HG02943 (cell line): ENCODE measurements around the gene GALR3.
"Not testable (repeated sequence)": the region's sequence is repeated elsewhere in the genome, so short reads cannot be mapped to it uniquely, and the experiment has no call there.

Experiments
- ATAC-seq: cut with Tn5 transposase; IDR thresholded peaks from one replicate; pipeline ENCODE4 v1.9.1; 2021; ENCODE audit warnings: mild to moderate bottlenecking, low read depth, moderate library complexity; ENCODE audit not compliant: unreplicated experiment

GALR3 gene

GRCh38 chr22:37823134-37823985 is at the start of gene GALR3:
TSS of gene GALR3 (plus strand) at chr22:37823382. CDS start at chr22:37823407, 25 bp downstream.
- ATAC-seq: no peak

- no peak for ATAC-seq
Observed at GRCh38 chr22:37774728-37775127, 48.5 kb upstream of the GALR3 start.

GRCh38 chr22:37775785-37776638 is 47.2 kb upstream of the GALR3 start:
- no peak for ATAC-seq

- no peak for ATAC-seq
Observed at GRCh38 chr22:37776639-37777005, 46.6 kb upstream of the GALR3 start.

- no peak for ATAC-seq
Observed at GRCh38 chr22:37777122-37777687, 46.0 kb upstream of the GALR3 start.

GRCh38 chr22:37778370-37779009 is 44.7 kb upstream of the GALR3 start:
- no peak for ATAC-seq

- ATAC-seq: no peak
Observed at GRCh38 chr22:37781434-37782059, 41.6 kb upstream of the GALR3 start.

- ATAC-seq: no peak
Observed at GRCh38 chr22:37782340-37783168, 40.6 kb upstream of the GALR3 start.

GRCh38 chr22:37784829-37785495 is 38.2 kb upstream of the GALR3 start:
- no peak for ATAC-seq

- ATAC-seq: no peak
Observed at GRCh38 chr22:37790234-37790633, 32.9 kb upstream of the GALR3 start.

- no peak for ATAC-seq
Observed at GRCh38 chr22:37792494-37792893, 30.7 kb upstream of the GALR3 start.

GRCh38 chr22:37794376-37794775 is 28.8 kb upstream of the GALR3 start:
- no peak for ATAC-seq

GRCh38 chr22:37796079-37796478 is 27.1 kb upstream of the GALR3 start:
- ATAC-seq: no peak

GRCh38 chr22:37797259-37797658 is 25.9 kb upstream of the GALR3 start:
- ATAC-seq: not testable (repeated sequence)

GRCh38 chr22:37797874-37798500 is 25.2 kb upstream of the GALR3 start:
- ATAC-seq: no peak

GRCh38 chr22:37799979-37800378 is 23.2 kb upstream of the GALR3 start:
- ATAC-seq: not testable (repeated sequence)

GRCh38 chr22:37801946-37802309 is 21.3 kb upstream of the GALR3 start:
- no peak for ATAC-seq
